Stimulated activated naive CD8-positive, alpha-beta T cell treated with anti-CD3 and anti-CD28 coated beads, Interleukin-15, Interleukin-2, amounts not matched to agents 100 U/mL and 50 U/mL, for 24 hours (primary cell): ENCODE results near the gene PILRB.
A peak's percentile ranks its signal among the peaks of the same experiment; 100 is the strongest.
"Not testable (repeated sequence)": the region's sequence is repeated elsewhere in the genome, so short reads cannot be mapped to it uniquely, and the experiment has no call there.

ENCODE experiments used
- ATAC-seq: fragments of 150-1000 bp; cut with Tn5 transposase; one replicate; pipeline ENCODE4 v1.10.0; 2021
- DNase-seq: peaks from one replicate; pipeline ENCODE4 v3.0.0; 2021

Gene PILRB

DNA sequence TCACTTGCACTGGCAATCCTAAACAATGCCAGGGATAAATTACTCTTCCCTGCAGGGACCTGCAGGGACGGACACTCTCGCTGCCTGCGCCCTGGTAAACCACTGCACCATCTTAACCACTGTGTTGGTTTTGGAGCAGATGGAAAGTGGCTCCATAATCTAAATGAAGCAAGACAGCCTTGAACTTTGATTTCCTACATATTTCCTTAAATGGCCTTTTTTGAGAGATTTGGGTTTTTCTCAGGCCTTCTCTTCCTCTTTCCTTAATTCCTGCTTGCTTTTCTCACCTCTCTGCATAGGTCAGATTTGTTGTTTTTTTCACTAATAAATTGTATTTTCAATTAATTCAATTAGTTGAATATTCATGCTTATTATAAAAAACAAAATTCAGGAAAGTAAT, 18.1 kb downstream of the PILRB start:
- ATAC-seq (no peak), DNase-seq (no peak)

GRCh38 chr7:100378114-100378755, 20.3 kb downstream of the PILRB start:
- ATAC-seq (no peak), DNase-seq (no peak)

GRCh38 chr7:100380196-100380595, 22.3 kb downstream of the PILRB start:
- DNase-seq = no peak

DNA sequence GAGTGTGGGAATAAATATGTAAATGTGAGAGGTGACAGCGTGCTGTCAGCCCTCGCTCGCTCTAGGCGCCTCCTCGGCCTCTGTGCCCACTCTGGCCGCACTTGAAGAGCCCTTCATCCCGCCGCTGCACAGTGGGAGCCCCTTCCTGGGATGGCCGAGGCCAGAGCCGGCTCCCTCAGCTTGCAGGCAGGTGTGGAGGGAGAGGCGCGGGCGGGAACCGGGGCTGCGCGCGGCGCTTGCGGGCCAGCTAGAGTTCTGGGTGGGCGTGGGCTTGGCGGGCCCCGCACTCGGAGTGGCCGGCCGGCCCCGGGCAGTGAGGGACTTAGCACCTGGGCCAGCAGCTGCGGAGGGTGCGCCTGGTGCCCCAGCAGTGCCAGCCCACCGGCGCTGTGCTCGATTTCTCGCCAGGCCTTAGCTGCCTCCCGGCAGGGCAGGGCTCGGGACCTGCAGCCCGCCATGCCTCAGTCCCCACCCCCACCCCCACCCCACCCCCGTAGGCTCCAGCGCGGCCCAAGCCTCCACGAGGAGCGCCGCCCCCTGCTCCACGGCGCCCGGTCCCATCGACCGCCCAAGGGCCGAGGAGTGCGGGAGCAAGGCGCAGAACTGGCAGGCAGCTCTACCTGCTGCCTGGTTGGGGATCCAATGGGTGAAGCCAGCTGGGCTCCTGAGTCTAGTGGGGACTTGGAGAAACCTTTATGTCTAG, 23.8 kb downstream of the PILRB start:
- ATAC-seq, DNase-seq: not testable (repeated sequence)

More at GRCh38 chr7:100380196-100380595, 22.3 kb downstream of the PILRB start:
- ATAC-seq = no peak

GRCh38 chr7:100382234-100382853, 24.4 kb downstream of the PILRB start:
- not testable (repeated sequence) for DNase-seq, ATAC-seq

GRCh38 chr7:100384628-100385294, 26.8 kb downstream of the PILRB start:
- no peak for DNase-seq
- ATAC-seq = no peak

GRCh38 chr7:100386940-100387339, 29.0 kb downstream of the PILRB start:
- ATAC-seq (no peak), DNase-seq (no peak)

DNA sequence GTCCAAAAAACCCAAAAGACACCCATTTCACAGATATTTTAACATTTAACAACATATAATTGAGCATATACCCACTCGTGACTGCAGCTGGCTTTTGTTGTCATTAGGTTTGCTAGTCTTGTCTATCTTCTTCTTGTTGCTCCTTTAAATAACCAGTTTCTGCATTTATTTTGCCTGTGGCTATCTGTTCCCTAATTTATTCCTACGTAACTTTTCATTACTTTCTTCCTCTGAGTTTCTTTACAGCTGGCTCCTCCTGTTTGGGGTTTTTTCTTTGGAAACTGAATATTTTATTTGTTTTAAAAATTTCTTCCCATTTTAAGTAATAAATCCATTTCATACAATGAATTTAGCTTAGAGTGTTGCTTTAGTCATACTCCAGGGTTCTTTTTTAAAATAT, 29.8 kb downstream of the PILRB start:
- DNase-seq (no peak), ATAC-seq (no peak)

- ATAC-seq (no peak), DNase-seq (no peak)
These were observed 31.6 kb downstream of the PILRB start for GRCh38 chr7:100389437-100390088.

DNA sequence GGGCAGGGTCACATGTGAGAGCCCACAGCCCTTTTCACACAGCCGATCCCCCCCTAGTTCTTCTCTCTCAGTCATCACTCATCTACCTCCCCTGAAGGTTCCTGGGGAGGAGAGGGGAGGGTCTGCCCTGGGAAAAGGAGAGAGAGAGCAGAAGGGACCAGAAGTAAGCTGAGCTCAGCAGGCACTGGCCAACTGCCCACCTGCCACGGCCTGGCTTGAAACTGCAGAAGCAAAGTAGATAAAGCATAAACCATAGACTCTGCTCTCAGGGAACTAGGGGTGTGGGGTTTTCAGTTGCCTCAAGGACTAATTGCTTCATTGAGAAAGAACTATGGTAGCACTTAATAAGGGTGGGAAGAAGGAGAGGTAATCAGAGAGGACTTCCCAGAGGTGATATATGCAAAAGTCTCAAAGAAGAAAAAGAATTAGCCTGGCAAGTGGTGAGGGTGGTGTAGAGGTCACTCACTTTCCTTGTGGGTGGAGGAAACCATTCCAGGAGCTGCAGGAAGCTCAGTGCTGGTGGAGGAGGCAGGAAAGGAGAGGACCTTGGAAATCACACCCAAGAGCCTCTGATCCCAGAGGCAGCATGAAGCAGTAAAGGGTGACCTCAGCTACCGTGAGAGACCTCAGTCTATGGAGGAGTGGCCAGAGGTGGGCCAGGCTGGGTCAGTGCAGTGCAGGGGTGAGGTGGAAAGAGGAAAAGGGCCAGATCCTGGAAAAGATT, 32.5 kb downstream of the PILRB start:
- no peak for ATAC-seq
- DNase-seq = no peak

- DNase-seq (no peak), ATAC-seq (no peak)
These were observed 35.5 kb downstream of the PILRB start for GRCh38 chr7:100393233-100393905.

GRCh38 chr7:100394077-100394476, 36.2 kb downstream of the PILRB start:
- ATAC-seq = no peak
- no peak for DNase-seq

GRCh38 chr7:100396421-100396982, 38.6 kb downstream of the PILRB start:
- ATAC-seq (peak; percentile 92), DNase-seq (peak; percentile 53)

GRCh38 chr7:100397315-100398081, 39.6 kb downstream of the PILRB start:
- ATAC-seq = no peak

GRCh38 chr7:100398239-100398638, 40.3 kb downstream of the PILRB start:
- ATAC-seq (no peak), DNase-seq (no peak)

More at GRCh38 chr7:100397315-100398081, 39.6 kb downstream of the PILRB start:
- DNase-seq = no peak

GRCh38 chr7:100400041-100400440, 42.1 kb downstream of the PILRB start:
- no peak for ATAC-seq
- no peak for DNase-seq

- no peak for DNase-seq
- ATAC-seq = no peak
These were observed 42.7 kb downstream of the PILRB start for GRCh38 chr7:100400656-100401055.

DNA sequence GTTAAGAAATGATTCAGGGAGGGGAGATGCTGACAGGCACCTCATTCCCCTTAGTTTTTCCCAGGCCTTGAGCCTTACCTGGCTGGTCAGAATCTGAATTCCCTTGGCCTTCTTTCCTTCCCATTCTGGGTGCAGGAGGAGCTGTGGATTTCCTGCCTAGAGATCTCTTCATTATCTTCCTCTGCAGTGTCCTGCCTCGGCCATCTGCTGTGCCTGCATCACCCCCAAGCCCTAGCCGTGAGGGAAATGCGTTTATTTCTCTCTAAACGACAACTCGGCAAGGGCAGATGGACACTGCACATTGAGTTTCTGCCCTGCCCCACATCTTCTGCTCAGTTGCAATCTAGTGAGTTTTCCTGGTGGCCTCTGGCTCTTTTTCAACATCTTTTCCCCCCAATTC, 43.9 kb downstream of the PILRB start:
- DNase-seq (no peak), ATAC-seq (no peak)

DNA sequence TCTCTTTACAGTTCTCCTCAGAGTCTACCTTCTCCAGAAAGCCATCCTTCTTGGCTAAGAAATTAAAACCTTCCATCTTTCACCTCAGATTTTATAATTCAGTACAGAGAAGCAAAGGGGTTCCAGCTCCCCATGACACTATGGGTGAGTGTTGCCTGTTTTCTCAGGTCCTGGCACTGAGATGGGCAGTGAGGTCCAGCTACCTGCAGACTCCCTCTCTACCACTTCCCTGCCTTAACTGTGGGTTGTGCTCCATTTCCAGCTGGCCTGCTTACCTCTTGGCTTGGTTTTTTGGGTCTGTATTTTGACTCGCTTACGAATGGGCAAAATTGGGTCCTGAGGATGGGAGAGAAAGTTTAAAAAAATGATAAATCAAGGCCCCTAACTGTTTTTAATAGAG, 44.3 kb downstream of the PILRB start:
- ATAC-seq (no peak), DNase-seq (no peak)

GRCh38 chr7:100406767-100407166, 48.9 kb downstream of the PILRB start:
- DNase-seq (no peak), ATAC-seq (no peak)
